Panc1 (cell line): ENCODE data around the gene FAM216A. TPM values are rescaled to one million over a fixed set of nuclear protein-coding genes. Genes with fewer than 3 reads are reported as not detected.

Experiments used
- ATAC-seq: fragments of 200-7000 bp; cut with Tn5 transposase; 2 replicates; pipeline ENCODE4 v1.9.1; 2020; ENCODE audit warnings: mild to moderate bottlenecking, moderate library complexity
- BruUV-seq: library from RNA; stranded (reverse); fragments of 400-500 nt; replicated peaks from 2 replicates; lab custom pipeline; 2021; lab: Mats Ljungman, UMichigan
- CTCF ChIA-PET: fragments of 300-600 bp; sonication (Branson Sonifier 250); formaldehyde crosslinking; loops from one replicate; lab custom pipeline; 2022; ENCODE audit warnings: antibody characterized with exemption; lab: Charles Lee
- POLR2A ChIA-PET: fragments of 300-600 bp; sonication (Branson Sonifier 250); formaldehyde crosslinking; loops from one replicate; lab custom pipeline; 2022; ENCODE audit warnings: antibody characterized with exemption; lab: Charles Lee
- DNase-seq: peaks from one replicate; pipeline ENCODE4 v3.0.0-alpha.2; 2010; ENCODE audit warnings: low read depth, low spot score
- H3K27ac ChIP-seq: 2 replicates; pipeline ENCODE4 v1.5.1; 2011; ENCODE audit warnings: mild to moderate bottlenecking, low read length, inconsistent platforms
- H3K27me3 ChIP-seq: fragments of 200-500 bp; sonication (Bioruptor generic); 2 replicates; pipeline ENCODE4 v1.6.0; 2014; ENCODE audit warnings: low read length, inconsistent platforms; ENCODE audit not compliant: control insufficient read depth, insufficient read depth
- H3K36me3 ChIP-seq: fragments of 200-500 bp; sonication (Bioruptor generic); 2 replicates; pipeline ENCODE4 v1.5.1; 2014; ENCODE audit warnings: inconsistent platforms, mild to moderate bottlenecking, low read length, moderate library complexity; ENCODE audit not compliant: control insufficient read depth, insufficient read depth
- H3K4me1 ChIP-seq: 2 replicates; pipeline ENCODE4 v1.5.1; 2011; ENCODE audit warnings: inconsistent platforms, mild to moderate bottlenecking, low read length, moderate library complexity; ENCODE audit not compliant: control insufficient read depth, insufficient read depth
- H3K4me3 ChIP-seq, 2 experiments: 2 replicates each; pipeline ENCODE4 v1.5.1; 2011 to 2012; ENCODE audit warnings: low read depth in 2 of 2, low read length in 2 of 2, mild to moderate bottlenecking in 2 of 2, inconsistent platforms in 1 of 2, moderate library complexity in 1 of 2
- H3K9me3 ChIP-seq: fragments of 200-500 bp; sonication (Bioruptor generic); 2 replicates; pipeline ENCODE4 v1.5.1; 2014; ENCODE audit warnings: low read depth, mild to moderate bottlenecking, inconsistent platforms, low read length, moderate library complexity; ENCODE audit not compliant: control insufficient read depth, insufficient read depth
- POLR2AphosphoS5 ChIP-seq: IDR thresholded peaks from 2 replicates; pipeline ENCODE4 v1.6.1; 2012; ENCODE audit warnings: mild to moderate bottlenecking, low read depth, low read length, moderate library complexity
- SIN3A ChIP-seq: IDR thresholded peaks from 2 replicates; pipeline ENCODE4 v1.6.1; 2012; ENCODE audit warnings: low read depth, mild to moderate bottlenecking, low read length, moderate library complexity, borderline replicate concordance; ENCODE audit not compliant: insufficient read depth
- TCF7L2 ChIP-seq: IDR thresholded peaks from 2 replicates; pipeline ENCODE4 v1.6.1; 2011; ENCODE audit warnings: mild to moderate bottlenecking, low read depth, low read length, inconsistent platforms
- in situ Hi-C: cut with HindIII; loops from 2 replicates; pipeline ENCODE4 v1.10.0; 2016; ENCODE audit warnings: low sequenced_read_pairs, low pct_unique_long_range_greater_than_20kb
- intact Hi-C: fragments of 100-400 bp; cut with micrococcal nuclease; formaldehyde crosslinking; loops from one replicate; pipeline ENCODE4 v1.10.0; 2022; ENCODE audit not compliant: unreplicated experiment
- total RNA-seq: library from RNA; stranded (reverse); gene quantifications from one replicate; pipeline ENCODE4 v1.2.1, GENCODE V29; 2021; ENCODE audit not compliant: unreplicated experiment
- TF ChIP-seq, protein P1 (sequence below), 2 experiments: IDR thresholded peaks; 2 replicates each; pipeline ENCODE4 v1.6.1; 2011 to 2012; ENCODE audit warnings: low read depth in 2 of 2, control low read depth in 1 of 2, low read length in 1 of 2, mild to moderate bottlenecking in 1 of 2, moderate library complexity in 1 of 2; ENCODE audit not compliant: insufficient read depth in 1 of 2
- TF ChIP-seq, protein P2 (sequence below): fragments of 450-650 bp; IDR thresholded peaks from 2 replicates; pipeline ENCODE4 v1.5.1; 2017; ENCODE audit warnings: mild to moderate bottlenecking

FAM216A gene
- total RNA-seq, 1 experiment from 2014 or later = 22.3 TPM

DNA sequence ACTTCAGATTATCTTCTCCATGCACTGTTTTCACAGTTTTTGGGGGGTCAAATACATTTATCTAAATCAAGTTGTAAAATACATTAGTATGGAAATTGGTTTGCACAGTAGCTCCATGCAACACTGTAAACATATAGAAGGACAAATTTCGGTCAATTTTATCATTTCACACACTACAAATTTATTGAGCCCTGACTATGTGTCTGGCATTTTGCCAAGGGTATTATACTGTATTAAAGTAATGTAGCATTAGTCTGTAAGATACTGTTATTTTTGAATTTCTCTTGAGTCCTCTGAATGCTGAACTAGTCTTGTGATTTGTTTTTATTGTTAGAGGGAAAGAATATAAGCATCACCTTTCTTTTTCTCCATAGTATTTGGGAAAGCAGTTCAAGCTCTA, 34.8 kb downstream of the FAM216A start:
- Histone ChIP-seq H3K27ac (no peak overlapping the region), H3K9me3 (no peaks in the 10 kb centered on the region), H3K4me1 (peaks cover 19% of the 10 kb centered on the region), H3K27me3 (no peaks in the 10 kb centered on the region), H3K36me3 (peaks cover 6% of the 10 kb centered on the region), H3K4me3 (no peak overlapping the region)
- ChIA-PET POLR2A (interaction anchor here (0.7 kb wide), 1 partner anchor 64 kb away, joined by 4 read pairs; no protein-coding TSS in a partner anchor), CTCF (no interaction called here)
- ATAC-seq = no peak
- in situ Hi-C loops = loop anchor here (5.0 kb wide), 1 partner anchor 36 kb away; the partner anchor contains the start of genes FAM216A and GPN3
- BruUV-seq = no TSS peak
- no peak for DNase-seq
- intact Hi-C loops = no loop called here
- no peak for TF ChIP-seq SIN3A
- TF ChIP-seq POLR2AphosphoS5 = no peak
- TF ChIP-seq TCF7L2 = no peak
- TF ChIP-seq, protein P1, sequence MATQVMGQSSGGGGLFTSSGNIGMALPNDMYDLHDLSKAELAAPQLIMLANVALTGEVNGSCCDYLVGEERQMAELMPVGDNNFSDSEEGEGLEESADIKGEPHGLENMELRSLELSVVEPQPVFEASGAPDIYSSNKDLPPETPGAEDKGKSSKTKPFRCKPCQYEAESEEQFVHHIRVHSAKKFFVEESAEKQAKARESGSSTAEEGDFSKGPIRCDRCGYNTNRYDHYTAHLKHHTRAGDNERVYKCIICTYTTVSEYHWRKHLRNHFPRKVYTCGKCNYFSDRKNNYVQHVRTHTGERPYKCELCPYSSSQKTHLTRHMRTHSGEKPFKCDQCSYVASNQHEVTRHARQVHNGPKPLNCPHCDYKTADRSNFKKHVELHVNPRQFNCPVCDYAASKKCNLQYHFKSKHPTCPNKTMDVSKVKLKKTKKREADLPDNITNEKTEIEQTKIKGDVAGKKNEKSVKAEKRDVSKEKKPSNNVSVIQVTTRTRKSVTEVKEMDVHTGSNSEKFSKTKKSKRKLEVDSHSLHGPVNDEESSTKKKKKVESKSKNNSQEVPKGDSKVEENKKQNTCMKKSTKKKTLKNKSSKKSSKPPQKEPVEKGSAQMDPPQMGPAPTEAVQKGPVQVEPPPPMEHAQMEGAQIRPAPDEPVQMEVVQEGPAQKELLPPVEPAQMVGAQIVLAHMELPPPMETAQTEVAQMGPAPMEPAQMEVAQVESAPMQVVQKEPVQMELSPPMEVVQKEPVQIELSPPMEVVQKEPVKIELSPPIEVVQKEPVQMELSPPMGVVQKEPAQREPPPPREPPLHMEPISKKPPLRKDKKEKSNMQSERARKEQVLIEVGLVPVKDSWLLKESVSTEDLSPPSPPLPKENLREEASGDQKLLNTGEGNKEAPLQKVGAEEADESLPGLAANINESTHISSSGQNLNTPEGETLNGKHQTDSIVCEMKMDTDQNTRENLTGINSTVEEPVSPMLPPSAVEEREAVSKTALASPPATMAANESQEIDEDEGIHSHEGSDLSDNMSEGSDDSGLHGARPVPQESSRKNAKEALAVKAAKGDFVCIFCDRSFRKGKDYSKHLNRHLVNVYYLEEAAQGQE (IDR thresholded peaks at IDR 0.05; ENCODE audit: insufficient read depth in 1 of 2, low read depth in 2 of 2, low read length in 1 of 2) = no peak
- TF ChIP-seq, protein P2, sequence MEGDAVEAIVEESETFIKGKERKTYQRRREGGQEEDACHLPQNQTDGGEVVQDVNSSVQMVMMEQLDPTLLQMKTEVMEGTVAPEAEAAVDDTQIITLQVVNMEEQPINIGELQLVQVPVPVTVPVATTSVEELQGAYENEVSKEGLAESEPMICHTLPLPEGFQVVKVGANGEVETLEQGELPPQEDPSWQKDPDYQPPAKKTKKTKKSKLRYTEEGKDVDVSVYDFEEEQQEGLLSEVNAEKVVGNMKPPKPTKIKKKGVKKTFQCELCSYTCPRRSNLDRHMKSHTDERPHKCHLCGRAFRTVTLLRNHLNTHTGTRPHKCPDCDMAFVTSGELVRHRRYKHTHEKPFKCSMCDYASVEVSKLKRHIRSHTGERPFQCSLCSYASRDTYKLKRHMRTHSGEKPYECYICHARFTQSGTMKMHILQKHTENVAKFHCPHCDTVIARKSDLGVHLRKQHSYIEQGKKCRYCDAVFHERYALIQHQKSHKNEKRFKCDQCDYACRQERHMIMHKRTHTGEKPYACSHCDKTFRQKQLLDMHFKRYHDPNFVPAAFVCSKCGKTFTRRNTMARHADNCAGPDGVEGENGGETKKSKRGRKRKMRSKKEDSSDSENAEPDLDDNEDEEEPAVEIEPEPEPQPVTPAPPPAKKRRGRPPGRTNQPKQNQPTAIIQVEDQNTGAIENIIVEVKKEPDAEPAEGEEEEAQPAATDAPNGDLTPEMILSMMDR = no peak

DNA sequence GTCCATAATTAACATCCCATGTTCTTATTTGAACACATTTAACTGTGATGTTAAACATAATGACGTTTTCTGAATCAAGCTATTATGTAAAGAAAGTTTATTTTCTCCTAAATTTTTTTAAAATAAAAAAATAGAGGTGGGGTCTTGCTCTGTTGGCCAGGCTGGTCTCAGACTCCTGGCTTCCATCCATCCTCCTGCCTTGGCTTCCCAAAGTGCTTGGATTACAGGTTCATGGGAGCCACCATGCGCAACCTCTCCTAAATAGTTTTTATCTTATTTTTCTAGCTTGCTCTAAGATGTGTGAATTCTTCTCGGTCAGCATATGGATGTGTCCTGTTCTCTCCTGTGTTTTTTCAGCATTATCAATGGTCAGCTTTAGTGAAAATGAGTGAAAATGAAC, 36.7 kb downstream of the FAM216A start:
- Histone ChIP-seq H3K4me1 (peaks cover 2% of the 10 kb centered on the region; the same call in 1 of the 2 replicates), H3K27ac (no peak overlapping the region), H3K9me3 (no peaks in the 10 kb centered on the region), H3K27me3 (no peaks in the 10 kb centered on the region), H3K4me3 (no peak overlapping the region), H3K36me3 (no peaks in the 10 kb centered on the region; the same call in 1 of the 2 replicates)
- DNase-seq (no peak), ATAC-seq (no peak)
- ChIA-PET CTCF (no interaction called here), POLR2A (no interaction called here)
- no TSS peak for BruUV-seq
- in situ Hi-C loops = no loop called here
- TF ChIP-seq SIN3A (no peak), TCF7L2 (no peak)
- TF ChIP-seq, protein P2 = no peak
- intact Hi-C loops = no loop called here
